Esophagus muscularis mucosa (tissue), 4 donors: ENCODE data around the gene KIAA0513. TPM values are rescaled to one million over a fixed set of nuclear protein-coding genes. Genes with fewer than 3 reads are reported as not detected.

Experiments
- DNase-seq: peaks from one replicate; pipeline ENCODE4 v3.0.0-alpha.2; 2017; ENCODE audit errors: extremely low spot score
- H3K27ac ChIP-seq, 4 donors: fragments of 200-600 bp; sonication (generic); replicated peaks in 1 of 4; 1 replicate in 3 of 4; 2 replicates in 1 of 4; pipeline ENCODE4 v1.5.1; 2016 to 2019; ENCODE audit warnings: mild to moderate bottlenecking in 1 of 4
- H3K27me3 ChIP-seq, 4 donors: fragments of 200-600 bp; sonication (generic); one replicate each; pipeline versions ENCODE4 v1.5.1 to v1.6.0; 2016 to 2019
- H3K36me3 ChIP-seq, 4 donors: fragments of 200-600 bp; sonication (generic); one replicate each; pipeline ENCODE4 v1.5.1; 2016 to 2019
- H3K4me1 ChIP-seq, 4 donors: fragments of 200-600 bp; sonication (generic); one replicate each; pipeline ENCODE4 v1.5.1; 2016 to 2019
- H3K4me3 ChIP-seq, 4 donors: fragments of 200-600 bp; sonication (generic); 1 replicate in 2 of 4; 2 replicates in 2 of 4; pipeline ENCODE4 v1.5.1; 2016 to 2019; ENCODE audit warnings: mild to moderate bottlenecking in 4 of 4, moderate library complexity in 1 of 4
- H3K9me3 ChIP-seq, 4 donors: fragments of 200-600 bp; sonication (generic); 1 replicate in 3 of 4; 2 replicates in 1 of 4; pipeline ENCODE4 v1.5.1; 2016 to 2019
- CTCF ChIP-seq, 3 experiments: fragments of 200-600 bp in 2 of 3; fragments of 450-650 bp in 1 of 3; sonication (generic) in 2 of 3; IDR thresholded peaks; one replicate each; pipeline ENCODE4 v1.5.1; 2017 to 2019; ENCODE audit warnings: antibody characterized with exemption in 3 of 3, mild to moderate bottlenecking in 2 of 3, moderate library complexity in 1 of 3
- EP300 ChIP-seq: sonication (generic); formaldehyde crosslinking; IDR thresholded peaks from one replicate; pipeline ENCODE4 v1.6.1; 2017; ENCODE audit warnings: antibody characterized with exemption
- POLR2A ChIP-seq: fragments of 450-650 bp; IDR thresholded peaks from one replicate; pipeline ENCODE4 v1.6.1; 2017; ENCODE audit warnings: antibody characterized with exemption, moderate library complexity, mild to moderate bottlenecking, low read depth
- POLR2AphosphoS5 ChIP-seq, 2 donors: sonication (generic); formaldehyde crosslinking; IDR thresholded peaks; one replicate each; pipeline ENCODE4 v1.6.1; 2017; ENCODE audit warnings: antibody characterized with exemption in 2 of 2
- WGBS: methylation state at CpG from one replicate; pipeline ENCODE4 v1.1.5; 2018; 5-methylcytosine and 5-hydroxymethylcytosine counted together
- intact Hi-C: fragments of 100-400 bp; cut with DNase I; formaldehyde crosslinking; loops from one replicate; pipeline ENCODE4 v1.15.1; 2023
- total RNA-seq, 4 donors: library from RNA; depleted of rRNA; stranded (reverse); fragments of >200 nt; gene quantifications; one replicate each; pipeline versions ENCODE4 v1.1.0 to v1.2.1, GENCODE V29; 2016

KIAA0513 gene
- total RNA-seq, 4 donors from 2014 or later: 16.4 to 28.8 (median 23.4) TPM

DNA sequence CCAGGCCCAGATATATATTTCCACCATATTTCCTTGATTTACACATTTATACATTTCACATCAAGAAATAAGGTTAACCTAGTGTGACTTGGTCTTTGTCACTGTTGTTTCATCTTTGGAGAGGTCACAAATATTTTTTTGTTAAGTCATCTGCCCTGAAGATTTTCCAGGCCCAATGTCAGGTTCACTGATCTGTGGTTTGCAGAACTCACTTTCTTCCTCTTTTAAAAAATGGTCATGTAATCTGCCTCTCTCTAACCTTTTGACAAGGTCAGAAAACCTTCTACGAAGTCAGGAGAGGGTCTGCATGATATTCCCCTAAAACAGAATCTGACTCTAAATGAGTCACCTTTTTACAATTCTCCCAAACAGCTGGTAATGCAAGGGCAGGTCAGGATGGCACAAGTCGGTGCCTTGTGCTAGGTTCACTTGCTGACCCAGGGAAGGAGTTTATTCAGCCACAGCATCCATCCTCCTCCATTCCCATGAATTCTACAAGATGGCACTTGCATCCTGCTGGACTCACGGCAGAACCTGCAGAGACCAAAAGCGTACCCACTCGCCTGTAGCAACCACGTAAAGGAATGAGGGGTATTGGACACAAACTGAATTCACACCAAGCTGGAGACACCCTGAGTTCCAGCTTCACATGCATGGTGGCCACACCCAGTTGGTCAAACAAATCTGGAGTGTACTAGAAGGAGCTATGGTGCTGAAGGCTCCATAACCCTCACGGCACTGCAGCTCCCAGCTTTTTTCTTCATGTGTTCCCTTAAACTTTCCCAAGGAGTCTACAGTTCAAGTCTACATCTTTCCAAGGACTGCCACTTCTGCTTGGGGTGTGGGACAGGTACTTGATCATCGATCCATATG is 1.6 kb upstream of the KIAA0513 start:
- TF ChIP-seq POLR2AphosphoS5 (IDR thresholded peaks at IDR 0.05) (no peak), POLR2A (no peak), EP300 (no peak), CTCF (IDR thresholded peaks at IDR 0.05) (no peak)
- intact Hi-C loops: no loop called here
- WGBS: 85% methylated on average over 8 of the region's 8 CpGs
- DNase-seq: no peak
- Histone ChIP-seq H3K27me3 (no peaks in the 10 kb centered on the region), H3K4me1 (peaks cover 22 to 46% (median 40%) of the 10 kb centered on the region in 4 donors), H3K4me3 (no peak overlapping the region), H3K27ac (no peak overlapping the region), H3K9me3 (no peaks in the 10 kb centered on the region), H3K36me3 (no peaks in the 10 kb centered on the region)

GRCh38 chr16:85026703-85027102 is 892 bp upstream of the KIAA0513 start:
- DNase-seq: no peak
- Histone ChIP-seq H3K27me3 (no peaks in the 10 kb centered on the region), H3K4me3 (peak overlapping the region; percentile 77 to 99 (median 93)), H3K9me3 (no peaks in the 10 kb centered on the region), H3K4me1 (peaks cover 22 to 47% (median 42%) of the 10 kb centered on the region in 4 donors), H3K36me3 (peaks cover 0 to 4% (median under 1%) of the 10 kb centered on the region in 4 donors), H3K27ac (peak overlapping the region; percentile 87 to 95 (median 91))
- WGBS: 52% methylated on average over 4 of the region's 4 CpGs
- intact Hi-C loops: no loop called here
- TF ChIP-seq CTCF (IDR thresholded peaks at IDR 0.05) (no peak), POLR2A (no peak), POLR2AphosphoS5 (IDR thresholded peaks at IDR 0.05) (no peak), EP300 (no peak)

DNA sequence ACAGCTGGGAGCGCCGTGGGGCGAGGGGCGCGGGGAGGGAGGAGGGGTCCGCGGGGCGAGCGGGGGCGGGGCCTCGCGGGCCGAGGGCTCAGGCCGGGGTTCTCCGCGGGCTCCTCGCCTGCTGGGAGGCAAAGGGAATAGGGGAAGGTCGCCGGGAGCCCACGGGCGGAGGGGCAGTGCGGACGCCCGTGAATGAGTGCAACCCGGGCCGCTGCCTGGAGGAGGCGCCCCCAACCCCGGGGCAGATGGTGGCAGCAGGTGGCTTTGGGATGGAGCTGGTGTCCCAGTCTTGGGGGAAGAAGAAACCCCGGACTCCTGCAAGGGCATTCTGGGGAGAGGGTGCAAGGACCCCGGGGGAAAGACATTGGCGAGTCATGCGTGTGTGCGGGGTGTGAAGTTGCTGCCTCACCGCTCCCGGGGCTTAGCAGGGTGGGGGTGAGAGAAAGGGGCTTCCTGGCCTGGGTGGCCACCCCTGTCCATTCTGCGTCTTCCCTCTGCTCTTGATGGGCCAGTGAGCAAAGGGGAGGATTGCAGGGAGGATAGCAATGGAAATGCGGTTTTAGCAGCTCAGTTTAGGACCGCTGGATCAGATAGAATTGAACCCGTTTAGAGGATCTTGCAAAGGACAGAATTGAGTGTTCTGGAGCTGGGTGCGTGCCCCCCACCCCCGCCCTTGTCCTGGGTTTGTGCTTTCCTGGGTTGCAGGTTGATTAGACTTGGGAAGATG is 526 bp downstream of the KIAA0513 start:
- no peak for DNase-seq
- Histone ChIP-seq H3K4me1 (peaks cover 22 to 47% (median 42%) of the 10 kb centered on the region in 4 donors), H3K27me3 (no peaks in the 10 kb centered on the region), H3K27ac (peak overlapping the region; percentile 87 to 95 (median 91)), H3K36me3 (peaks cover 4 to 18% (median 6%) of the 10 kb centered on the region in 4 donors), H3K4me3 (peak overlapping the region; percentile 77 to 99 (median 93)), H3K9me3 (no peaks in the 10 kb centered on the region)
- 3% methylated on average over 24 of the region's 41 CpGs for WGBS
- intact Hi-C loops: no loop called here
- TF ChIP-seq CTCF (IDR thresholded peaks at IDR 0.05): peak in 1 of 3 experiments; percentile 27
- TF ChIP-seq POLR2AphosphoS5 (IDR thresholded peaks at IDR 0.05): no peak

DNA sequence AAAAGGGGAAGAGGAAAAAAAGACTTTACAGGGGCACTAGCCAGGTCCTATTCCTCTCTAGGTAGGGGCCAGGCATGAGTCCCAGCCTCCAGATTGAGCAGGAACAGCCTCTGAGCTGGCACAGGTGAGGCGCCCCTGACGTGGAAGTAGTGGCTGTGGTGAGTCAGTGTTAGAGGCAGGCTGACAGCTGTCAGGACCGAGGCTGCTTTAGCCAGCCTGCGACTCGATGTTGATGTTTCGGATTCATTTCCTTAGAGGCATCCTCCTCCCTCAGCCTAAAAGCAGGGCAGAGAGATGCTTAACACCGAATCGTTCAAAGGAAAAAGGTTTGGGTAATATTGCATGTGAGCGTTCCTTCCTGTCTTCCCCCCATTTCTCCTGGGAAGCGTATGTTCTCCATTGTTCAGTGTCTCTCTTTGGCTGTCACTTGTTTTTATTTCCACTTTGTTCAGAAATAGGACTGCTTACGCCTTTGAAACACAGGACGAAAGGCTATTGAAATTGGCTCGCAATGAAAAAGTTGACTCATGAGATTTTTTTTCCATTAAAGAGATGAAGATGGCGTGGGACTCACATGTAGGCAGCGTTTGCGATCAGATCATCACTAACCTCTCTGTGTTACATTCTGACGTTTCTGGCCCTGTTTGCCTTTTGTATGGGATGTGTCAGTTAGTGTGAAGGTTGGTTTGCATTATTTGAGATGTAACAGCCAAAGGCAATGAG is 1.3 kb downstream of the KIAA0513 start:
- 33% methylated on average over 16 of the region's 17 CpGs for WGBS
- no peaks in the 10 kb centered on the region for H3K9me3 ChIP-seq
- peak overlapping the region; percentile 87 to 95 (median 91) for H3K27ac ChIP-seq
- TF ChIP-seq POLR2A: no peak
- no peak for TF ChIP-seq CTCF (IDR thresholded peaks at IDR 0.05)
- no peak for TF ChIP-seq EP300
- peak in 1 of 2 donors; percentile 41 for TF ChIP-seq POLR2AphosphoS5 (IDR thresholded peaks at IDR 0.05)
- H3K27me3 ChIP-seq: no peaks in the 10 kb centered on the region
- DNase-seq: no peak
- peaks cover 6 to 20% (median 9%) of the 10 kb centered on the region in 4 donors for H3K36me3 ChIP-seq
- peak overlapping the region; percentile 77 to 99 (median 93) for H3K4me3 ChIP-seq
- peaks cover 22 to 47% (median 42%) of the 10 kb centered on the region in 4 donors for H3K4me1 ChIP-seq
- intact Hi-C loops: no loop called here
